Endodermal cell (in vitro differentiated cells): ENCODE data around the gene SOX8. TPM values are rescaled to one million over a fixed set of nuclear protein-coding genes. Genes with fewer than 3 reads are reported as not detected.

Experiments
- DNase-seq: peaks from one replicate; pipeline ENCODE4 v3.0.0-alpha.2; 2017
- H3K27ac ChIP-seq: 2 replicates; pipeline ENCODE4 v1.5.1; 2013; ENCODE audit warnings: mild to moderate bottlenecking, low read depth, low read length, moderate library complexity
- H3K27me3 ChIP-seq: 2 replicates; pipeline ENCODE4 v1.6.1; 2013; ENCODE audit warnings: mild to moderate bottlenecking, low read length, moderate library complexity; ENCODE audit not compliant: insufficient read depth, control insufficient read depth, poor library complexity, severe bottlenecking
- H3K36me3 ChIP-seq: 2 replicates; pipeline ENCODE4 v1.7.0; 2013; ENCODE audit warnings: mild to moderate bottlenecking, low read length, moderate library complexity; ENCODE audit not compliant: control insufficient read depth, insufficient read depth
- H3K4me1 ChIP-seq: one replicate; pipeline ENCODE4 v1.7.0; 2013; ENCODE audit warnings: low read length; ENCODE audit not compliant: control insufficient read depth, insufficient read depth
- H3K4me3 ChIP-seq: 2 replicates; pipeline ENCODE4 v1.5.1; 2013; ENCODE audit warnings: mild to moderate bottlenecking, low read length, moderate library complexity
- H3K9ac ChIP-seq: 2 replicates; pipeline ENCODE4 v1.6.1; 2013; ENCODE audit warnings: mild to moderate bottlenecking, low read length, moderate library complexity; ENCODE audit not compliant: poor library complexity, severe bottlenecking; ENCODE audit errors: extremely low read depth
- H3K9me3 ChIP-seq: 2 replicates; pipeline ENCODE4 v1.6.1; 2013; ENCODE audit warnings: mild to moderate bottlenecking, low read length, moderate library complexity; ENCODE audit not compliant: control insufficient read depth
- H3K27ac Mint-ChIP-seq: 2 replicates; pipeline ENCODE4 v1.8.0; 2020; ENCODE audit warnings: mixed read lengths
- H3K27me3 Mint-ChIP-seq: 2 replicates; pipeline ENCODE4 v1.8.0; 2021; ENCODE audit warnings: mild to moderate bottlenecking, mixed read lengths; ENCODE audit not compliant: insufficient read depth
- H3K36me3 Mint-ChIP-seq: 2 replicates; pipeline ENCODE4 v1.8.0; 2020; ENCODE audit warnings: low read depth, mixed read lengths
- H3K4me1 Mint-ChIP-seq: 2 replicates; pipeline ENCODE4 v1.8.0; 2020; ENCODE audit warnings: mixed read lengths
- H3K4me3 Mint-ChIP-seq: 2 replicates; pipeline ENCODE4 v1.8.0; 2020; ENCODE audit warnings: mild to moderate bottlenecking, moderate library complexity, mixed read lengths
- H3K9me3 Mint-ChIP-seq: 2 replicates; pipeline ENCODE4 v1.8.0; 2020; ENCODE audit warnings: mild to moderate bottlenecking, mixed read lengths
- CTCF ChIP-seq: fragments of 200-600 bp; sonication (generic); conservative IDR thresholded peaks from 2 replicates; pipeline ENCODE4 v1.5.0; 2021; ENCODE audit warnings: antibody characterized with exemption, mild to moderate bottlenecking
- WGBS, 2 experiments: methylation state at CpG; one replicate each; pipeline versions ENCODE4 v1.1.5 to v1.1.7; 2013; ENCODE audit warnings: missing lambda C conversion rate in 2 of 2, mixed read lengths in 1 of 2; ENCODE audit not compliant: insufficient coverage in 1 of 2, insufficient read length in 1 of 2; 5-methylcytosine and 5-hydroxymethylcytosine counted together
- total RNA-seq, 2 donors: library from RNA; stranded (reverse); fragmentation: NEBNext Ultra II Directional in 1 of 2; extraction: Animal tissue kit (Norgen Biotek cat#: 25700) in 1 of 2; gene quantifications; 2 replicates in 1 of 2; 3 replicates in 1 of 2; pipeline ENCODE4 v1.2.1, GENCODE V29; 2021

Gene SOX8
- total RNA-seq, 2 donors from 2014 or later = 0.69 to 5.1 TPM

- no peak for TF ChIP-seq CTCF
- DNase-seq = no peak
- Mint-ChIP-seq H3K4me1 (no peaks in the 10 kb centered on the region), H3K4me3 (no peak overlapping the region), H3K27ac (no peak overlapping the region), H3K27me3 (no peaks in the 10 kb centered on the region), H3K9me3 (no peaks in the 10 kb centered on the region), H3K36me3 (no peaks in the 10 kb centered on the region)
- Histone ChIP-seq H3K9ac (no peak overlapping the region), H3K4me3 (no peak overlapping the region), H3K27ac (no peak overlapping the region), H3K27me3 (no peaks in the 10 kb centered on the region), H3K4me1 (no peaks in the 10 kb centered on the region), H3K9me3 (no peaks in the 10 kb centered on the region), H3K36me3 (no peaks in the 10 kb centered on the region)
- WGBS, 2 experiments = 93 to 98% methylated on average over 9 to 11 of the region's 11 CpGs
Measured at GRCh38 chr16:1005286-1005685, 23.7 kb downstream of the SOX8 start.

GRCh38 chr16:1006781-1007180 lies 25.2 kb downstream of the SOX8 start:
- Mint-ChIP-seq H3K4me1 (no peaks in the 10 kb centered on the region), H3K27ac (no peak overlapping the region), H3K27me3 (no peaks in the 10 kb centered on the region), H3K9me3 (no peaks in the 10 kb centered on the region), H3K36me3 (no peaks in the 10 kb centered on the region), H3K4me3 (no peak overlapping the region)
- Histone ChIP-seq H3K4me1 (no peaks in the 10 kb centered on the region), H3K9me3 (no peaks in the 10 kb centered on the region), H3K36me3 (no peaks in the 10 kb centered on the region), H3K27ac (no peak overlapping the region), H3K27me3 (no peaks in the 10 kb centered on the region), H3K4me3 (no peak overlapping the region), H3K9ac (no peak overlapping the region)
- DNase-seq = no peak
- WGBS, 2 experiments = 90 to 97% methylated on average over 24 to 25 of the region's 25 CpGs
- no peak for TF ChIP-seq CTCF

- Mint-ChIP-seq H3K27ac (no peak overlapping the region), H3K36me3 (no peaks in the 10 kb centered on the region), H3K27me3 (no peaks in the 10 kb centered on the region), H3K4me1 (no peaks in the 10 kb centered on the region), H3K9me3 (no peaks in the 10 kb centered on the region), H3K4me3 (no peak overlapping the region)
- Histone ChIP-seq H3K9ac (no peak overlapping the region), H3K9me3 (no peaks in the 10 kb centered on the region), H3K27me3 (no peaks in the 10 kb centered on the region), H3K4me1 (no peaks in the 10 kb centered on the region), H3K36me3 (no peaks in the 10 kb centered on the region), H3K4me3 (no peak overlapping the region), H3K27ac (no peak overlapping the region)
- WGBS, 2 experiments = 89 to 93% methylated on average over 10 to 16 of the region's 16 CpGs
- DNase-seq = no peak
- TF ChIP-seq CTCF = no peak
Measured at GRCh38 chr16:1007284-1007850, 25.8 kb downstream of the SOX8 start.
